CD14-positive monocyte (primary cell): Measurements from ENCODE around the gene ARFGEF3. TPM values are rescaled to one million over a fixed set of nuclear protein-coding genes. Genes with fewer than 3 reads are reported as not detected.
"Not testable (repeated sequence)": the region's sequence is repeated elsewhere in the genome, so short reads cannot be mapped to it uniquely, and the experiment has no call there.

Experiments used
- DNase-seq, 3 donors: peaks; one replicate each; pipeline ENCODE4 v3.0.0-alpha.2; 2011 to 2022
- H2AFZ ChIP-seq: 2 replicates; pipeline ENCODE4 v1.6.0; 2012; ENCODE audit warnings: mild to moderate bottlenecking, low read depth, low read length, inconsistent platforms; ENCODE audit not compliant: insufficient read depth, poor library complexity, severe bottlenecking
- H3K27ac ChIP-seq, 2 donors: 1 replicate in 1 of 2; 2 replicates in 1 of 2; pipeline ENCODE4 v1.5.1; 2012 to 2013; ENCODE audit warnings: low read length in 2 of 2, control low read depth in 1 of 2, inconsistent platforms in 1 of 2, low read depth in 1 of 2, mild to moderate bottlenecking in 1 of 2
- H3K27me3 ChIP-seq, 2 donors: one replicate each; pipeline versions ENCODE4 v1.6.0 to v1.6.1; 2011 to 2013; ENCODE audit warnings: low read length in 2 of 2; ENCODE audit not compliant: control insufficient read depth in 2 of 2, insufficient read depth in 2 of 2
- H3K36me3 ChIP-seq, 2 donors: replicated peaks in 1 of 2; 1 replicate in 1 of 2; 2 replicates in 1 of 2; pipeline versions ENCODE4 v1.5.1 to v1.6.1; 2012 to 2013; ENCODE audit warnings: low read length in 2 of 2, control low read depth in 1 of 2, inconsistent platforms in 1 of 2, mild to moderate bottlenecking in 1 of 2; ENCODE audit not compliant: insufficient read depth in 2 of 2, control insufficient read depth in 1 of 2
- H3K4me1 ChIP-seq, 2 donors: 1 replicate in 1 of 2; 2 replicates in 1 of 2; pipeline versions ENCODE4 v1.5.1 to v1.6.1; 2012 to 2013; ENCODE audit warnings: low read length in 2 of 2, control low read depth in 1 of 2, inconsistent platforms in 1 of 2, mild to moderate bottlenecking in 1 of 2, moderate library complexity in 1 of 2; ENCODE audit not compliant: insufficient read depth in 2 of 2, control insufficient read depth in 1 of 2
- H3K4me2 ChIP-seq: replicated peaks from 2 replicates; pipeline ENCODE3; 2012; ENCODE audit warnings: low read length, moderate library complexity, mild to moderate bottlenecking; ENCODE audit not compliant: poor library complexity, severe bottlenecking; ENCODE audit errors: extremely low read depth
- H3K4me3 ChIP-seq, 3 experiments: fragments of 200-600 bp in 1 of 3; sonication (generic) in 1 of 3; replicated peaks in 1 of 3; 1 replicate in 2 of 3; 2 replicates in 1 of 3; pipeline ENCODE4 v1.5.1; 2011 to 2013; ENCODE audit warnings: low read length in 3 of 3, mild to moderate bottlenecking in 3 of 3, control low read depth in 2 of 3, low read depth in 2 of 3, inconsistent platforms in 1 of 3, moderate library complexity in 1 of 3
- H3K79me2 ChIP-seq: 2 replicates; pipeline ENCODE4 v1.6.0; 2012; ENCODE audit warnings: mild to moderate bottlenecking, control low read depth, inconsistent platforms, low read length, moderate library complexity; ENCODE audit not compliant: insufficient read depth
- H3K9ac ChIP-seq: 2 replicates; pipeline ENCODE4 v1.6.0; 2017; ENCODE audit warnings: low read length, mild to moderate bottlenecking; ENCODE audit not compliant: insufficient read depth, poor library complexity, severe bottlenecking
- H3K9me3 ChIP-seq, 2 donors: replicated peaks in 1 of 2; 1 replicate in 1 of 2; 2 replicates in 1 of 2; pipeline versions ENCODE4 v1.5.1 to v1.6.1; 2012 to 2013; ENCODE audit warnings: low read length in 2 of 2, control low read depth in 1 of 2; ENCODE audit not compliant: control insufficient read depth in 1 of 2, insufficient read depth in 1 of 2
- H4K20me1 ChIP-seq: 2 replicates; pipeline ENCODE4 v1.6.0; 2012; ENCODE audit warnings: mild to moderate bottlenecking, low read length, control low read depth, moderate library complexity; ENCODE audit not compliant: insufficient read depth
- H3K27ac Mint-ChIP-seq, 7 donors: one replicate each; pipeline ENCODE4 v1.8.0; 2020; ENCODE audit warnings: mild to moderate bottlenecking in 7 of 7, mixed read lengths in 7 of 7, moderate library complexity in 6 of 7, inconsistent platforms in 2 of 7
- H3K27me3 Mint-ChIP-seq, 3 donors: one replicate each; pipeline ENCODE4 v1.8.0; 2021 to 2022; ENCODE audit warnings: low read depth in 3 of 3, mild to moderate bottlenecking in 3 of 3, mixed read lengths in 3 of 3, moderate library complexity in 3 of 3, inconsistent platforms in 1 of 3
- H3K36me3 Mint-ChIP-seq, 2 donors: one replicate each; pipeline ENCODE4 v1.8.0; 2020; ENCODE audit warnings: mixed read lengths in 2 of 2, inconsistent platforms in 1 of 2, mild to moderate bottlenecking in 1 of 2
- H3K4me1 Mint-ChIP-seq: one replicate; pipeline ENCODE4 v1.8.0; 2020; ENCODE audit warnings: mild to moderate bottlenecking, mixed read lengths
- H3K4me3 Mint-ChIP-seq, 2 donors: one replicate each; pipeline ENCODE4 v1.8.0; 2020; ENCODE audit warnings: mild to moderate bottlenecking in 2 of 2, mixed read lengths in 2 of 2, moderate library complexity in 1 of 2
- H3K9me3 Mint-ChIP-seq, 7 donors: one replicate each; pipeline ENCODE4 v1.8.0; 2020 to 2022; ENCODE audit warnings: mixed read lengths in 7 of 7, mild to moderate bottlenecking in 6 of 7, moderate library complexity in 6 of 7, inconsistent platforms in 2 of 7
- WGBS: methylation state at CpG from one replicate; pipeline ENCODE4 v1.1.5; 2013; ENCODE audit warnings: missing lambda C conversion rate; ENCODE audit not compliant: insufficient coverage; 5-methylcytosine and 5-hydroxymethylcytosine counted together
- intact Hi-C, 2 donors: fragments of 100-400 bp; cut with micrococcal nuclease; formaldehyde crosslinking; loops; one replicate each; pipeline versions ENCODE4 v1.15.0 to v1.15.1; 2023
- polyA plus RNA-seq, 3 donors: library from polyadenylated mRNA; depleted of rRNA in 1 of 3; unstranded in 2 of 3; stranded (reverse) in 1 of 3; fragments of 300-500 nt in 2 of 3; fragments of >200 nt in 1 of 3; fragmentation: Illumina TruSeq in 2 of 3; gene quantifications; 1 replicate in 2 of 3; 2 replicates in 1 of 3; pipeline ENCODE4 v1.2.3, GENCODE V29; 2012 to 2021
- TF ChIP-seq, protein P1 (sequence below): fragments of 200-600 bp; IDR thresholded peaks from one replicate; pipeline ENCODE4 v1.8.0; 2022; ENCODE audit warnings: antibody characterized with exemption, mild to moderate bottlenecking

Gene ARFGEF3
- polyA plus RNA-seq, 3 donors = not detected

DNA sequence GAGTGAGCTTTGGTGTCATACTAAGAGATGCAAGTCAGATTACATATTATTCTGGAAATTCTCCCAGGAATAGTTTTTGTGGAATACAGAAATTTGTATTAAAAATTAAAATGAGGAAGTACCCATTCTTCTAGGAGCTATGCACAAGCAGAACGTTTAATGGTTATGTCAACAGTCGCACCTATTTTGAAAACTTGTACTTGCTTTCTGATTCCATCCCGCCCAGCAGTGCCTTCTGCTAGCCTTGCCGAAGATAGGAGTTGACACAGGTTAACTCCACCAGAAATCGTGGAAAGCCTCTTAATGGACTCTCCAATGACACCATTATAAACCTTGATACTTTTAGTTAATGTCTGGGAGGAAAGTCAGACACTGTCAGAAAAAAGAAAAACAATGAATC lies 49.9 kb downstream of the ARFGEF3 start:
- Mint-ChIP-seq H3K27me3 (peaks cover 4 to 5% (median 4%) of the 10 kb centered on the region in 3 donors), H3K4me3 (no peak overlapping the region), H3K4me1 (no peaks in the 10 kb centered on the region), H3K9me3 (peaks cover 0 to 1% (median 0%) of the 10 kb centered on the region in 7 donors), H3K27ac (no peak overlapping the region), H3K36me3 (no peaks in the 10 kb centered on the region)
- Histone ChIP-seq H2AFZ (no peak overlapping the region), H3K9me3 (no peaks in the 10 kb centered on the region), H3K4me3 (no peak overlapping the region), H3K36me3 (no peaks in the 10 kb centered on the region), H3K27ac (no peak overlapping the region), H3K4me2 (no peak overlapping the region), H3K9ac (no peak overlapping the region), H3K27me3 (no peaks in the 10 kb centered on the region), H4K20me1 (no peaks in the 10 kb centered on the region), H3K79me2 (no peaks in the 10 kb centered on the region), H3K4me1 (no peaks in the 10 kb centered on the region)
- TF ChIP-seq, protein P1, sequence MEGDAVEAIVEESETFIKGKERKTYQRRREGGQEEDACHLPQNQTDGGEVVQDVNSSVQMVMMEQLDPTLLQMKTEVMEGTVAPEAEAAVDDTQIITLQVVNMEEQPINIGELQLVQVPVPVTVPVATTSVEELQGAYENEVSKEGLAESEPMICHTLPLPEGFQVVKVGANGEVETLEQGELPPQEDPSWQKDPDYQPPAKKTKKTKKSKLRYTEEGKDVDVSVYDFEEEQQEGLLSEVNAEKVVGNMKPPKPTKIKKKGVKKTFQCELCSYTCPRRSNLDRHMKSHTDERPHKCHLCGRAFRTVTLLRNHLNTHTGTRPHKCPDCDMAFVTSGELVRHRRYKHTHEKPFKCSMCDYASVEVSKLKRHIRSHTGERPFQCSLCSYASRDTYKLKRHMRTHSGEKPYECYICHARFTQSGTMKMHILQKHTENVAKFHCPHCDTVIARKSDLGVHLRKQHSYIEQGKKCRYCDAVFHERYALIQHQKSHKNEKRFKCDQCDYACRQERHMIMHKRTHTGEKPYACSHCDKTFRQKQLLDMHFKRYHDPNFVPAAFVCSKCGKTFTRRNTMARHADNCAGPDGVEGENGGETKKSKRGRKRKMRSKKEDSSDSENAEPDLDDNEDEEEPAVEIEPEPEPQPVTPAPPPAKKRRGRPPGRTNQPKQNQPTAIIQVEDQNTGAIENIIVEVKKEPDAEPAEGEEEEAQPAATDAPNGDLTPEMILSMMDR = no peak
- DNase-seq = no peak
- 73% methylated on average over 3 of the region's 5 CpGs for WGBS
- intact Hi-C loops = no loop called here

DNA sequence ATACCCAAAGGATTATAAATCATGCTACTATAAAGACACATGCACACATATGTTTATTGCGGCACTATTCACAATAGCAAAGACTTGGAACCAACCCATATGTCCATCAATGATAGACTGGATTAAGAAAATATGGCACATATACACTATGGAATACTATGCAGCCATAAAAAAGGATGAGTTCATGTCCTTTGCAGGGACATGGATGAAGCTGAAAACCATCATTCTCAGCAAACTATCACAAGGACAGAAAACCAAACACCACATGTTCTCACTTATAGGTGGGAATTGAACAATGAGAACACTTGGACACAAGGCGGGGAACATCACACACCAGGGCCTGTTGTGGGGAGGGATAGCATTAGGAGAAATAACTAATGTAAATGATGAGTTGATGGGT lies 50.8 kb downstream of the ARFGEF3 start:
- H3K9me3 Mint-ChIP-seq, H3K4me2 ChIP-seq, H3K4me3 ChIP-seq, H3K79me2 ChIP-seq, H3K4me1 ChIP-seq, H3K4me3 Mint-ChIP-seq, H3K27ac ChIP-seq, H3K4me1 Mint-ChIP-seq, H2AFZ ChIP-seq, H3K36me3 ChIP-seq, H3K9me3 ChIP-seq, H3K9ac ChIP-seq, DNase-seq, H3K27me3 ChIP-seq, H3K27ac Mint-ChIP-seq, H3K27me3 Mint-ChIP-seq, H3K36me3 Mint-ChIP-seq, intact Hi-C loops, H4K20me1 ChIP-seq: not testable (repeated sequence)
- no CpG with 5 or more reads among the region's 2 CpGs for WGBS
